ENCODE measurements around the gene KDM8. TPM values are rescaled to one million over a fixed set of nuclear protein-coding genes. Genes with fewer than 3 reads are reported as not detected.

Gene KDM8
- total and polyA plus RNA-seq, 7 donors, result 2.5 to 6.8 (median 5.1) TPM

DNA sequence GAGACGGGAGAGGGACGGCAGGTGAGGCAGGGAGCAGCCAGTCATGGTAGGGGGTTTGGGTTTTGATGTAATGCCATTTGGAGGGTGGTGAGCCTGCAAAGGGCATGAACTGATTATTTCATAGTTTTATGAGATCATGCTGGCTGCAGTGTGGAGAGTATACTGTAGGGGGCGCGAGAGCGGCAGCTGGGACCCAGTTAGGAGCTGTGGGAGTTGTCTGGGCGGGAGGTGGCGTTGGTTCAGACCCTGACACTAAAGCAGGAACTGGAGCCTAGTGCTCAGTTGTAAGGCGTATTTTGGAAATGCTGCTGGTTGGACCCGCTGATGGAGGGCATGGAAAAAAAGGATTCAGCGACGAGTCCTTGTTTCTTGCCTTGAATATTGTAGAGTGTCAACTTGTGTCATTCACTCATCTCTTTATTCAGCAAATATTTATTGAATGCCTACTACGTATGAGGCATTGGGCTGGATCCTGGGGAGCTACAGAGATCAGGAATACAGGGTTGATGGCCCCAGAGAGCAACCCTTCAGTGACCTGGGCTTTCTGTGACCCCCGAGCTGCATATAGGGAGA is 23.7 kb upstream of the KDM8 start:
- no peaks in the 10 kb centered on the region for H3K27me3 ChIP-seq
- H3K4me3 ChIP-seq, result no peak overlapping the region
- no peaks in the 10 kb centered on the region for H3K4me1 ChIP-seq
- TF ChIP-seq, protein P1, sequence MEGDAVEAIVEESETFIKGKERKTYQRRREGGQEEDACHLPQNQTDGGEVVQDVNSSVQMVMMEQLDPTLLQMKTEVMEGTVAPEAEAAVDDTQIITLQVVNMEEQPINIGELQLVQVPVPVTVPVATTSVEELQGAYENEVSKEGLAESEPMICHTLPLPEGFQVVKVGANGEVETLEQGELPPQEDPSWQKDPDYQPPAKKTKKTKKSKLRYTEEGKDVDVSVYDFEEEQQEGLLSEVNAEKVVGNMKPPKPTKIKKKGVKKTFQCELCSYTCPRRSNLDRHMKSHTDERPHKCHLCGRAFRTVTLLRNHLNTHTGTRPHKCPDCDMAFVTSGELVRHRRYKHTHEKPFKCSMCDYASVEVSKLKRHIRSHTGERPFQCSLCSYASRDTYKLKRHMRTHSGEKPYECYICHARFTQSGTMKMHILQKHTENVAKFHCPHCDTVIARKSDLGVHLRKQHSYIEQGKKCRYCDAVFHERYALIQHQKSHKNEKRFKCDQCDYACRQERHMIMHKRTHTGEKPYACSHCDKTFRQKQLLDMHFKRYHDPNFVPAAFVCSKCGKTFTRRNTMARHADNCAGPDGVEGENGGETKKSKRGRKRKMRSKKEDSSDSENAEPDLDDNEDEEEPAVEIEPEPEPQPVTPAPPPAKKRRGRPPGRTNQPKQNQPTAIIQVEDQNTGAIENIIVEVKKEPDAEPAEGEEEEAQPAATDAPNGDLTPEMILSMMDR (IDR thresholded peaks at IDR 0.05), result peak; percentile 86 to 97 (median 93)
- TF ChIP-seq POLR2A (IDR thresholded peaks at IDR 0.05), result no peak
- H3K9me3 ChIP-seq, result no peaks in the 10 kb centered on the region
- intact Hi-C loops (cut with DNase I), result loop anchor here (1.0 to 2.0 kb wide), 2 partner anchors 189 to 277 kb away; no protein-coding TSS in a partner anchor
- WGBS, 2 donors, result 14 to 23% methylated on average over 13 of the region's 13 CpGs
- DNase-seq, result peak; percentile 93
- no peak overlapping the region for H3K27ac ChIP-seq
- H3K36me3 ChIP-seq, result no peaks in the 10 kb centered on the region

DNA sequence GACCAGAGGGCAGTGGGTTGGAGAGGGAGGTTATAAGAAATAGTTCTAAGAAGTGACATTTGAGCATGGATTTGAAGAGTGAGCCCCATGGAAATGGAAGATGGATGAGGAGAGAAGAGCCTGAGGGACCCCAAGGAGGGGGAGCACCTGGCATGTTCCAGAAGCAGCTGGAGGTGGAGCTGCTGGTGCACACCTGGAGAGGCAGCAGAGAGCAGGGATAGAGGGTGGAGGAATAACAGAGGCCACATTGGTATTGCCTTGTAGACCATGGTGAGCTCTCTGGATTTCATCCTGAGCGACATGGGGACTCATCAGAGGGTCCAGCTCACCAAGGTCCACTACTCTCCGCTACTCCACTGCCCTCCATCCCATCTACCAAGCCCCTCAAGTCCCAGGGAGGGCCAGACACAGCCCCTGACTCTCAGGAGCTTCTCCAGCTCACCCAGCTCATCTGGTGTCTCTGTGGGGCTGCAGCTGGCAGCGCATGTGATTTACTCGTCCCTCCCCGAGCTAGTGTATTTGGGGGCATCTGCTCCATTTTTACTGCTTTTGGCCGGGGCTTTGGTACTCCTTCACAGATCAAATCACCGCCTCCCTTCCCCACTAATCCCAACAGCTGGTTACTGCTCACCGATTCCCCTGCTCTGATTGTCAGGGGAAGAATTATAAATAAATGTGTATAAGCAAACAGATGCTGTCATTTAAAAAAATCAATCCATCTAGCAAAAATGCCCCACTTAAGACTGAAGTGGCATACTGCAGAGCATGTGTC is 22.1 kb upstream of the KDM8 start:
- no peak overlapping the region for H3K27ac ChIP-seq
- no peaks in the 10 kb centered on the region for H3K9me3 ChIP-seq
- DNase-seq, result no peak
- no peak overlapping the region for H3K4me3 ChIP-seq
- TF ChIP-seq POLR2A (IDR thresholded peaks at IDR 0.05), result no peak
- TF ChIP-seq, protein P1 (IDR thresholded peaks at IDR 0.05), result no peak
- TF ChIP-seq EP300 (IDR thresholded peaks at IDR 0.05), result no peak
- TF ChIP-seq POLR2AphosphoS5 (IDR thresholded peaks at IDR 0.05), result no peak
- intact Hi-C loops (cut with DNase I), result no loop called here
- WGBS, 2 donors, result 79 to 86% methylated on average over 8 of the region's 8 CpGs
- H3K27me3 ChIP-seq, result no peaks in the 10 kb centered on the region
- H3K4me1 ChIP-seq, result no peaks in the 10 kb centered on the region
- no peaks in the 10 kb centered on the region for H3K36me3 ChIP-seq

DNA sequence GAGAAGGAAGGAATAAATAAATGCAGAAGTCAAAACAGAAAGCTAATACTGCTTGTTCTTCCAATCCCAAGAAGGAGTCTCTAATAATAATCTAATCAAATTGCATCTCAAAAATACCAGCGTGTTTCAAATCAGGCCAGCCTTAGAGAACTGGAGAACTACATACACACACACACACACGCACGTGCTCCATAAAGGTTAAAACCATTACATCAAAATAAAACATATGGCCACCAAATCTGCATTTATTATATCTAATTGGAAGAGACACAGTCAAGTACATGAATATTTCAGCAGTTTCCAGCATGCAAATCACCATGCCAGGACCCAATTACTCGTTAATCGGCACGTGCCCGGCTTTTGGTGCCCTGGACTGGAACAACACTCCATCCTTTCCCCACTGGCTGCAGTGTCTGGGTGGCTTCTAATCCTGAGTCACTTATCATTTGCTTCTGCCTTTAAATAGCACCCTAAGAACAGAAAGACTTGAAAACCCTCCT is 20.4 kb upstream of the KDM8 start:
- Histone ChIP-seq H3K4me3 (no peak overlapping the region), H3K27me3 (no peaks in the 10 kb centered on the region), H3K27ac (no peak overlapping the region), H3K36me3 (no peaks in the 10 kb centered on the region), H3K4me1 (no peaks in the 10 kb centered on the region), H3K9me3 (no peaks in the 10 kb centered on the region)
- TF ChIP-seq POLR2AphosphoS5 (IDR thresholded peaks at IDR 0.05) (no peak), EP300 (IDR thresholded peaks at IDR 0.05) (no peak), POLR2A (IDR thresholded peaks at IDR 0.05) (no peak)
- TF ChIP-seq, protein P1 (IDR thresholded peaks at IDR 0.05), result no peak
- intact Hi-C loops (cut with DNase I), result no loop called here
- 88 to 90% methylated on average over 7 of the region's 7 CpGs for WGBS, 2 donors
- DNase-seq, result no peak

DNA sequence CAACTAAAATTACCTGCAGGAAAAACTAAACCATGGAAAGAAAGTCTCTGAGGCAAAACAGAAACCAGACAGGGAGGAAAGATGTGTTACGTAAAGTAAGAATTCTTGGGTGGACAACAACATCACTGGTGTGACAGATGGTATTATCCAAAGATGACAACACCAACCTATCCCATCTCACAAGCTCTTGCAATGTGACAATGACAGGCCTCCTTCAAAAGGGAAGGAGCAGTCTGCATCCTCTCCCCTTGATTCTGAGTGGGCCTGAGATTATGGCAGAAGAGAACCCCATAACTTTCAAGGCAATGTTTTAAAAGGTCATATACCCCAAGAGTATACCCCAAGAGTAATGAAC is 17.6 kb upstream of the KDM8 start:
- TF ChIP-seq EP300 (IDR thresholded peaks at IDR 0.05) (no peak), POLR2AphosphoS5 (IDR thresholded peaks at IDR 0.05) (no peak), POLR2A (IDR thresholded peaks at IDR 0.05) (no peak)
- TF ChIP-seq, protein P1 (IDR thresholded peaks at IDR 0.05), result no peak
- no peaks in the 10 kb centered on the region for H3K9me3 ChIP-seq
- peaks cover 0 to 11% (median 0%) of the 10 kb centered on the region in 3 donors for H3K27me3 ChIP-seq
- 96% methylated on average over 1 of the region's 1 CpG for WGBS, 2 donors
- H3K27ac ChIP-seq, result no peak overlapping the region
- intact Hi-C loops (cut with DNase I), result no loop called here
- H3K4me1 ChIP-seq, result no peaks in the 10 kb centered on the region
- no peaks in the 10 kb centered on the region for H3K36me3 ChIP-seq
- DNase-seq, result no peak
- no peak overlapping the region for H3K4me3 ChIP-seq

Measured in sigmoid colon (tissue), 7 donors.